Posterior vena cava (tissue), 2 donors: ENCODE measurements around the gene TWIST1. TPM values are rescaled to one million over a fixed set of nuclear protein-coding genes. Genes with fewer than 3 reads are reported as not detected.

ENCODE experiments used
- DNase-seq: peaks from one replicate; pipeline ENCODE4 v3.0.0-alpha.2; 2020; ENCODE audit warnings: low spot score
- intact Hi-C, 2 donors: fragments of 100-400 bp; cut with DNase I; formaldehyde crosslinking; loops; one replicate each; pipeline versions ENCODE4 v1.14.1 to v1.14.2; 2022 to 2023
- long read RNA-seq, 2 donors: library from polyadenylated mRNA; unstranded; transcript quantifications; one replicate each; pipeline ENCODE4 v2.0.0, GENCODE V29; 2020 to 2021
- total RNA-seq, 2 donors: library from RNA; stranded (reverse); fragmentation: NEBNext Ultra II Directional; extraction: Animal tissue kit (Norgen Biotek cat#: 25700); gene quantifications; one replicate each; pipeline ENCODE4 v1.2.1, GENCODE V29; 2021
- donor health status: DM: yes; HTN: yes; CAD: no.
- donor health status: DM: yes; HTN: yes; CAD: no.

The TWIST1 gene
- 1 to 10 TPM; 2.0 to 5.0 TPM for total RNA-seq
- long read RNA-seq, donor 1, partial matches to known transcripts, result 0 of 4 reads
- long read RNA-seq, donor 1, other reads (novel, unspliced or antisense), result 0 of 4 reads
- long read RNA-seq, donor 2, result 0 reads

DNA sequence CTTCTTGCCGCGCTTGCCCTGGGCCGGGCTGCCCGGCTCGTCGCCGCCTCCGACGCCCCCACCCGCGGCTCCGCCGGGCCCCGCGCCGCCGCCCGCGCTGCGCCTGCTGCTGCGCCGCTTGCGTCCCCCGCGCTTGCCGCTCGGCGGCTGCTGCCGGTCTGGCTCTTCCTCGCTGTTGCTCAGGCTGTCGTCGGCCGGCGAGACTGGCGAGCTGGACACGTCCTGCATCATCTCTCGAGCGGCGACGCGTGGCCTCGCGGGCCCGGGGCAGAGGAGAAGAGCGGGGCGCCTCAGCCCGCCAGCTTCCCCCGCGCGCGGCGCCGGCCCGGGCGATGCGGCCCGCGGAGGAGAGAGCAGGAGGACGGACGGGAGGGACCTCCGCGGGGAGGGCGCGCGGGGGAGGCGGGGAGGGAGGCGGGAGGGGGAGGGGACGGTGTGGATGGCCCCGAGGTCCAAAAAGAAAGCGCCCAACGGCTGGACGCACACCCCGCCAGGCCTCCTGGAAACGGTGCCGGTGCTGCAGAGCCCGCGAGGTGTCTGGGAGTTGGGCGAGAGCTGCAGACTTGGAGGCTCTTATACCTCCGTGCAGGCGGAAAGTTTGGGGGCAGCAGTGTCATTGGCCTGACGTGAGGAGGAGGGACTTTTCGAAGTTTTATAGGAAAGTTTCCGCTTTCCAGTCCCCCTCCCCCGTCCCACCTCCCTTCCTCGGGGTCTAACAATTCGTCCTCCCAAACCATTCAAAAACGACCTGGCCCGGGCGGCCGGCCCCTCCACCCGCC is at the start of gene TWIST1:
TWIST1 (minus strand) TSS at position 546 of the 779 bp plus-strand sequence; CDS start at position 231, 315 bp downstream.
- intact Hi-C loops, result no loop called here
- peak; percentile 82 for DNase-seq

DNA sequence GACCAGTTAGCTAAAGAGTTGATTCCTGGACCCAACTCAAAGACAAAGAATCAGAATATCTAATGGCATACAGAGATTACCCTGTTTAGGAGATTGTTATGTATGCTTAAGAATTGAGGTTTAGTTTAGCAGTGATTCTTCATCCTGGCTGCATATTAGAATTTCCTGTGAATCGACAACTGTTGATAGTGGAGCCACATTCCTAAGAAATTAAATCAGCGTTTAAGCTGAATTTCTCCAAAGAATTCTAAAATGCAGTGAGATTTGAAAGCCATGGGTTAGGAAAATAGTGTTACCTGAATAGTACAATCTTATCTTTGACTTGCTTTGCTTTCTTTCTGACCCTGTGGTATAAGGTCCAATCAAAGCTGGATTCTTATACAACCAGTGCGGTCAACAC is 44.2 kb upstream of the TWIST1 start:
- DNase-seq, result no peak

DNA sequence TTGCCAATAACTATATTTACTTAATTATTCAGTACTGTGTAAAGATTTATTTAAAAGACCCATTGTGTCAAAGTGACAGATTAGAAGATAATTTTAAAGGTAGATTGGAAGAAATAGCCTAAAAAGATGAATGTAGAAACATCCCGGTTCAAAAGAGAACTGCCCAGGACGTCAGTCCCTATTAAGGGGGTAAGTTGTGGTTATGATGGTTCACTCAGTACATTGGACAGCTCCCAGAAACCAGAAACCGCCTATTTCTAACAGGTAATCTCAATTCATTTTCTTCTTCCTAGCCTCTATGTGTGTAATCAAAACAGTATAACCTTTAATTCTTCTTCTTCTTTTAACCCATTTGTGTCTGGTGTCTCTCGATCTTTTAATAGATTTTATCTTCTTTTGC is 29.3 kb upstream of the TWIST1 start:
- DNase-seq, result no peak
- intact Hi-C loops, result no loop called here

More for the DNA sequence above, 44.2 kb upstream of the TWIST1 start:
- intact Hi-C loops, result no loop called here

GRCh38 chr7:19145434-19146115 is 28.1 kb upstream of the TWIST1 start:
- DNase-seq, result no peak
- intact Hi-C loops, result no loop called here

DNA sequence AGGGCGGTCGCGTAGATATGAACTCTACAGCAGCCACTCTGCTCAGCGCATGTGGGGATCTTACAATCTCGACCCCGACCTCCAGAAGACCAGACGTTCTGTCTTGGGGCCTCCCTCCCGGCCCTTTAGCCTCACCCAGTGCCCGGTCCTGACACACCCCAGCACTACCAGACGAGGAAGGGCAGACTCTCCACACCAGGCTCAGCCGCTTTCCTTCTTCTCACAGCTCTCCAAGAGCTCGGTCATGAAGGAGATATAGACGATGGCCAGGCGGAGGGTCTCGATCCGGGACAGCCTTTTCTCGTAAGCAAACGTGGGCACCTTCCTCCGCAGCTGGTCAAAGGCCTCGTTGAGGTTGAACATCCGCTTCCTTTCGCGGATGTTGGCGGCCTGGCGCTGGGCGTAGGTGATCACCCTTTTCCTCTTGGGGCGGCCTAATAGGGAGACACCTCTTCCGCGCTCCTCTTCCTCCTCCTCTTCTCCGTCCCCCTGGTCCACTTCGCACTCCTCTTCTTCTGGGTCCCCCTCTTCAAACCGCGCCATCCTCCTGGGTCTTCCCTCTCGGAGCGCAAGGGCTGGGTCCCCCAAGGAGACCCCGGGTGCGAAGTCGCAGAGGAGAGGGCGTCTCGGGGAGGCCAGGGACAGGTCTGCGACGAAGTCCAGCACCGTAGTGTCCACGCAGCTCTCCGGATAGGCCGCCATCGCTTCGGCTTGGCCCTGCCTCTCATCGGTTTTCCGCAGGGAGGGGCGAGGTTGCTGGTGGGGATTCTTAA is 27.4 kb upstream of the TWIST1 start, which contains the start of gene FERD3L:
FERD3L (minus strand) TSS at position 761 of the 773 bp plus-strand sequence; CDS start at position 702, 59 bp downstream.
- peak; percentile 57 for DNase-seq
- intact Hi-C loops, result no loop called here

GRCh38 chr7:19143881-19144574 is 26.6 kb upstream of the TWIST1 start:
- intact Hi-C loops, result no loop called here
- DNase-seq, result peak; percentile 40

GRCh38 chr7:19139706-19140327 is 22.4 kb upstream of the TWIST1 start:
- intact Hi-C loops, result no loop called here
- DNase-seq, result no peak

DNA sequence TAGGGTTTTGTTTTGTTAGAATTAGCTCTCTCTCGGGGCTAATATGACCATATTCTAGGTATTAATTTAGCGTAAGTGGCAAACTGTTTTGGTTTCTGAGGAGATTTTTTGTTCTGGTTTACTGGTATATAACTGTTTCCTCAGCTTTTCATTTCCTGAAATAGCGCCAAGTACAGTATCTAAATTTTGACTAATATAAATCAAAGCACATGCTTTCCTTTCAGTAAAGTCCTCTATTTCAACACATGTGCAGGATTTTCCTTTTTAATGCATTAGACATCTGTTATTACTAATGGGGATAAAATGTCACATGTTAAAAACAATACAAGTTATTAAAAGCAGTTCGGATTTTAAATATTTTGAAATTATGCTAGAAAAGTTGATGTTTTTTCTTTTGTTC is 16.4 kb upstream of the TWIST1 start:
- intact Hi-C loops, result no loop called here
- DNase-seq, result no peak

DNA sequence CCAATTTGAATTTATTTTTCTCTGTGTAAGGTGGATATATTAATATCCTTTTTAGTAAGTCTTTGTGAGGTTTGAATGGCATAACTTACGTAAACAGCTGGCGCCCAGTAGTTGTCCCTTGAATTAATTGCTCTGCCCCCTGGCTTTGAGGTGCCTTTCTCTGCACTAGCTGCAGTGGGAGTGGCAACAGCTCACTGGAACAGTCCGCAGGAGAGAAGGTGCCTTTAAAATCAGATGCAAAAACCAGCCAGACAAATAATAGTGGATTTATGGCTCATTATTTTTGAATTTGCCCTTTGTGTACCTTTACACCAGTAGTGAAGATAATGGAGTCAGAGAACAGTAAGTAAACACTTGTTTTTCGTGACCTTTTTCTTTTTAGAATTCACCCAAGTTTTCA is 16.0 kb upstream of the TWIST1 start:
- no peak for DNase-seq
- intact Hi-C loops, result no loop called here

GRCh38 chr7:19128856-19129255 is 11.4 kb upstream of the TWIST1 start:
- intact Hi-C loops, result no loop called here
- DNase-seq, result no peak

DNA sequence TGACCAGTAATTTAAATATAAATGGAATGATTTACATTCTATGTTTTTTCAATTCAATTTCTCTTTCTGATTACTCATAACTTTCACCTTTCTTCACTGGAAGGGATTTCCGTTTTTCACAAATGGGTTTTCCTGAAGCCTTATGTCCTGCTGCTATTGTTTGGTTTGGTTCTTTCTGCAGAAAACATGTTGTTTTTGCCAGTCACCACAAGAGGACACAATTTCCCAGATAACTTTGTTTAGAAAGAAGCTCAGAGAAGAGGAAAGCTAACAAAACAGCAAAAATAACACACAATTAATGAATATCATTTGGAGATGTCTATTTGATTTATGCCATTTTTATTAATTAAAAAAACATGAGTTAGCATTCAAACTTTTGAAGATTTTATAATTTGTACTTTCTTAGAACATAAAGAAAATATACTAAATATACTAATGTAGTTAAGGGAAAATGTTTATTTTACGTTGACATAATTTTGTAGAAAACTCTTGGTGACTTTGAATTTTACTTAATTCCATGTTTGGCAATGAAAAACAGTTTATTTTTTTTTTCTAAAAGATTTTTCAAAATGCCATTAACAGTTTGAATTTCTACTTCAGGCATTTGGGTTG is 4.6 kb upstream of the TWIST1 start:
- intact Hi-C loops, result no loop called here
- DNase-seq, result no peak

GRCh38 chr7:19119870-19120486 is 2.5 kb upstream of the TWIST1 start:
- DNase-seq, result no peak
- intact Hi-C loops, result no loop called here

GRCh38 chr7:19119372-19119771 is 1.9 kb upstream of the TWIST1 start:
- intact Hi-C loops, result no loop called here
- DNase-seq, result no peak

DNA sequence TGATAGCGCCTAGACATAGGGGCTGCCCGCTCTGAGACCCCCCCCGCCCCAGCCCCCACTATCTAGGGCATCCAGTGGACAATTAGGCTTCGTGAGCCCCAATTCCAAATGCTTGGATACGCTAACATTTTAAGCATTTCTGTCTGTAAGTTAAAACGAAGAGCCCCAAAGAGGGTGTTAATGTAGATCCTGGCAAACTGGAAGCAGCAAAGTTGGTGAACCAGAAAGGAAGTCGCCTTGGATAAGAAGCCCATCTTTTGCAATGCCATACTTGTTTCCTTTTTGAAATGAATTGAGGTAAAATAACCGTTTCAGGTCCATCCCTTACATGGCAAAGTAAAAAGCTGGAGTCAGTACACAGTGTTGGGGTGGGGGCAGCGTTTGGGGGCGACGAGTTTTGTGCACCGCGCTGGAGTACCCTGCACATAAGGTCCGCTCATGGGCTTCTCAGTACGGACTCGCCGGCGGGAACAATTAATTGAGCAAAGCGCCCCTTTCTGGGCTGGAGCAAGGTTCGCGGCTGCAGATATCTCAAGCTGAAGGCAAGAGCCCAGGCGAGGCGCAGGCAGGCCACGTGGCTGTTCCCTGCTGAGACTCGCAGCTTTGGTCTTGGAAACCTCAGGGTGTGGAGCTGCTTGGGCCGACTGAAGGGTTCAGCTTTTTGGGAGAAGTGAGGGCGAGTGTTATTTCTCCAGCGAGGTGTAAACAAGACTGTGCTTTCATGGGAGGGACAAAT is 1.4 kb upstream of the TWIST1 start:
- intact Hi-C loops, result no loop called here
- DNase-seq, result peak; percentile 68

GRCh38 chr7:19117870-19118608 is 603 bp upstream of the TWIST1 start:
- intact Hi-C loops, result no loop called here
- DNase-seq, result peak; percentile 77
